Nephron progenitor cell (in vitro differentiated cells): ENCODE results near the gene CTNNA3.
"Not testable (repeated sequence)": the region's sequence is repeated elsewhere in the genome, so short reads cannot be mapped to it uniquely, and the experiment has no call there.

ENCODE experiments used
- DNase-seq: peaks from one replicate; pipeline ENCODE4 v3.0.0; 2021
- H3K27ac Mint-ChIP-seq: 2 replicates; pipeline ENCODE4 v1.8.0; 2021; ENCODE audit warnings: mild to moderate bottlenecking, moderate library complexity, mixed read lengths
- H3K27me3 Mint-ChIP-seq: 2 replicates; pipeline ENCODE4 v1.8.0; 2021; ENCODE audit warnings: mild to moderate bottlenecking, low read depth, mixed read lengths; ENCODE audit not compliant: poor library complexity
- H3K36me3 Mint-ChIP-seq: 2 replicates; pipeline ENCODE4 v1.8.0; 2021; ENCODE audit warnings: low read depth, mixed read lengths
- H3K4me1 Mint-ChIP-seq: 2 replicates; pipeline ENCODE4 v1.8.0; 2021; ENCODE audit warnings: mixed read lengths
- H3K4me3 Mint-ChIP-seq: 2 replicates; pipeline ENCODE4 v1.8.0; 2021; ENCODE audit warnings: mild to moderate bottlenecking, moderate library complexity, mixed read lengths
- H3K9me3 Mint-ChIP-seq: 2 replicates; pipeline ENCODE4 v1.8.0; 2021; ENCODE audit warnings: mild to moderate bottlenecking, moderate library complexity, mixed read lengths
- CTCF ChIP-seq: fragments of 200-600 bp; sonication (generic); IDR thresholded peaks from 2 replicates; pipeline ENCODE4 v1.5.0; 2021; ENCODE audit warnings: antibody characterized with exemption

CTNNA3 gene

GRCh38 chr10:67696029-67696428, at the start of gene CTNNA3:
CTNNA3 (minus strand) TSS chr10:67696195.
- TF ChIP-seq CTCF = no peak
- H3K4me3 Mint-ChIP-seq = no peak within 1 kb of the TSS
- peaks cover 3% of the 10 kb centered on the region for H3K27me3 Mint-ChIP-seq
- no peaks in the 10 kb centered on the region for H3K4me1 Mint-ChIP-seq
- peaks cover 25% of the 10 kb centered on the region for H3K9me3 Mint-ChIP-seq
- H3K27ac Mint-ChIP-seq = peak within 1 kb of the TSS; percentile 24
- peaks cover 7% of the 10 kb centered on the region for H3K36me3 Mint-ChIP-seq
- no peak for DNase-seq

GRCh38 chr10:67735430-67735829, 39.4 kb upstream of the CTNNA3 start:
- Mint-ChIP-seq H3K27me3 (no peaks in the 10 kb centered on the region), H3K4me3 (no peak overlapping the region), H3K36me3 (no peaks in the 10 kb centered on the region), H3K4me1 (no peaks in the 10 kb centered on the region), H3K9me3 (peaks cover 16% of the 10 kb centered on the region), H3K27ac (no peak overlapping the region)
- DNase-seq = no peak
- TF ChIP-seq CTCF = no peak

- no peaks in the 10 kb centered on the region for H3K36me3 Mint-ChIP-seq
- H3K27me3 Mint-ChIP-seq = no peaks in the 10 kb centered on the region
- no peak for TF ChIP-seq CTCF
- H3K4me3 Mint-ChIP-seq = no peak overlapping the region
- H3K27ac Mint-ChIP-seq = no peak overlapping the region
- H3K9me3 Mint-ChIP-seq = peaks cover 1% of the 10 kb centered on the region
- H3K4me1 Mint-ChIP-seq = no peaks in the 10 kb centered on the region
- DNase-seq = no peak
Observed at GRCh38 chr10:67733511-67733910, 37.5 kb upstream of the CTNNA3 start.

GRCh38 chr10:67725567-67725966, 29.6 kb upstream of the CTNNA3 start:
- DNase-seq = no peak
- Mint-ChIP-seq H3K36me3 (no peaks in the 10 kb centered on the region), H3K27ac (no peak overlapping the region), H3K4me1 (no peaks in the 10 kb centered on the region), H3K27me3 (peaks cover 8% of the 10 kb centered on the region), H3K4me3 (no peak overlapping the region), H3K9me3 (peaks cover 4% of the 10 kb centered on the region)
- TF ChIP-seq CTCF = no peak

- no peak overlapping the region for H3K27ac Mint-ChIP-seq
- H3K4me1 Mint-ChIP-seq = no peaks in the 10 kb centered on the region
- no peak for TF ChIP-seq CTCF
- H3K9me3 Mint-ChIP-seq = peaks cover 4% of the 10 kb centered on the region
- no peak overlapping the region for H3K4me3 Mint-ChIP-seq
- no peak for DNase-seq
- no peaks in the 10 kb centered on the region for H3K36me3 Mint-ChIP-seq
- peaks cover 8% of the 10 kb centered on the region for H3K27me3 Mint-ChIP-seq
Observed at GRCh38 chr10:67723601-67724000, 27.6 kb upstream of the CTNNA3 start.

GRCh38 chr10:67722113-67722512, 26.1 kb upstream of the CTNNA3 start:
- Mint-ChIP-seq H3K36me3 (no peaks in the 10 kb centered on the region), H3K9me3 (peaks cover 4% of the 10 kb centered on the region), H3K27me3 (peaks cover 8% of the 10 kb centered on the region), H3K4me1 (no peaks in the 10 kb centered on the region), H3K27ac (no peak overlapping the region), H3K4me3 (no peak overlapping the region)
- DNase-seq = no peak
- no peak for TF ChIP-seq CTCF

- peaks cover 26% of the 10 kb centered on the region for H3K9me3 Mint-ChIP-seq
- H3K36me3 Mint-ChIP-seq, DNase-seq, H3K4me1 Mint-ChIP-seq, H3K4me3 Mint-ChIP-seq, H3K27me3 Mint-ChIP-seq, H3K27ac Mint-ChIP-seq: not testable (repeated sequence)
Observed at GRCh38 chr10:67716455-67716854, 20.5 kb upstream of the CTNNA3 start.
